Measurements from ENCODE around the gene SLC25A19. TPM values are rescaled to one million over a fixed set of nuclear protein-coding genes. Genes with fewer than 3 reads are reported as not detected.

SLC25A19 gene
- total RNA-seq, 4 donors from 2014 or later = 9.6 to 17.5 (median 15.2) TPM

GRCh38 chr17:75270966-75271232 lies 18.3 kb downstream of the SLC25A19 start, which contains the start of gene MIF4GD:
MIF4GD (minus strand) TSS chr17:75271231; CDS start chr17:75270195, 1,036 bp downstream.
- peak within 1 kb of the TSS; percentile 96 to 98 (median 97) for H3K27ac ChIP-seq (replicated peaks in 1 of 4)
- H3K27me3 ChIP-seq = peaks cover 0 to 4% (median 0%) of the 10 kb centered on the region in 4 donors
- no peak for TF ChIP-seq EP300 (IDR thresholded peaks at IDR 0.05)
- peak; percentile 49 for TF ChIP-seq POLR2A (IDR thresholded peaks at IDR 0.05; ENCODE audit: low read depth)
- TF ChIP-seq CTCF (IDR thresholded peaks at IDR 0.05) = no peak
- peak in 1 of 2 donors; percentile 49 for TF ChIP-seq POLR2AphosphoS5 (IDR thresholded peaks at IDR 0.05)
- WGBS = 1% methylated on average over 14 of the region's 39 CpGs
- intact Hi-C loops (cut with DNase I) = loop anchor here (5.0 kb wide), 1 partner anchor 136 kb away; the partner anchor contains the start of gene GRB2
- peak within 1 kb of the TSS; percentile 88 to 90 (median 90) for H3K4me3 ChIP-seq
- H3K9me3 ChIP-seq = no peaks in the 10 kb centered on the region
- peaks cover 27 to 57% (median 43%) of the 10 kb centered on the region in 4 donors for H3K4me1 ChIP-seq
- peaks cover 6 to 25% (median 15%) of the 10 kb centered on the region in 4 donors for H3K36me3 ChIP-seq
- no peak for DNase-seq (ENCODE audit: extremely low spot score)

- no peaks in the 10 kb centered on the region for H3K9me3 ChIP-seq
- H3K27me3 ChIP-seq = peaks cover 0 to 4% (median 0%) of the 10 kb centered on the region in 4 donors
- DNase-seq (ENCODE audit: extremely low spot score) = no peak
- peak overlapping the region; percentile 96 to 98 (median 97) for H3K27ac ChIP-seq (replicated peaks in 1 of 4)
- 1% methylated on average over 34 of the region's 47 CpGs for WGBS
- peaks cover 11 to 30% (median 20%) of the 10 kb centered on the region in 4 donors for H3K36me3 ChIP-seq
- intact Hi-C loops (cut with DNase I) = loop anchor here (5.0 kb wide), 1 partner anchor 137 kb away; the partner anchor contains the start of gene GRB2
- H3K4me1 ChIP-seq = peaks cover 27 to 57% (median 43%) of the 10 kb centered on the region in 4 donors
- TF ChIP-seq EP300 (IDR thresholded peaks at IDR 0.05) = no peak
- peak; percentile 34 to 39 (median 35) for TF ChIP-seq CTCF (IDR thresholded peaks at IDR 0.05)
- no peak for TF ChIP-seq POLR2A (IDR thresholded peaks at IDR 0.05; ENCODE audit: low read depth)
- peak; percentile 48 to 67 for TF ChIP-seq POLR2AphosphoS5 (IDR thresholded peaks at IDR 0.05)
- peak overlapping the region; percentile 88 to 90 (median 90) for H3K4me3 ChIP-seq
These were observed 18.8 kb downstream of the SLC25A19 start for GRCh38 chr17:75270218-75270965.

GRCh38 chr17:75269844-75270217 lies 19.4 kb downstream of the SLC25A19 start:
- DNase-seq (ENCODE audit: extremely low spot score) = no peak
- TF ChIP-seq EP300 (IDR thresholded peaks at IDR 0.05) (no peak), POLR2A (IDR thresholded peaks at IDR 0.05; ENCODE audit: low read depth) (no peak), CTCF (IDR thresholded peaks at IDR 0.05) (no peak), POLR2AphosphoS5 (IDR thresholded peaks at IDR 0.05) (no peak)
- H3K27me3 ChIP-seq = peaks cover 0 to 4% (median 0%) of the 10 kb centered on the region in 4 donors
- H3K36me3 ChIP-seq = peaks cover 17 to 36% (median 25%) of the 10 kb centered on the region in 4 donors
- H3K4me3 ChIP-seq = peak overlapping the region; percentile 88 to 90 (median 90)
- intact Hi-C loops (cut with DNase I) = loop anchor here (5.0 kb wide), 1 partner anchor 137 kb away; the partner anchor contains the start of gene GRB2
- peaks cover 27 to 57% (median 43%) of the 10 kb centered on the region in 4 donors for H3K4me1 ChIP-seq
- peak overlapping the region; percentile 96 to 98 (median 97) for H3K27ac ChIP-seq (replicated peaks in 1 of 4)
- no peaks in the 10 kb centered on the region for H3K9me3 ChIP-seq
- 21% methylated on average over 6 of the region's 6 CpGs for WGBS

- Histone ChIP-seq H3K27ac (replicated peaks in 1 of 4) (no peak overlapping the region), H3K36me3 (peaks cover 25 to 49% (median 42%) of the 10 kb centered on the region in 4 donors), H3K4me3 (no peak overlapping the region), H3K9me3 (no peaks in the 10 kb centered on the region), H3K27me3 (peaks cover 0 to 4% (median 0%) of the 10 kb centered on the region in 4 donors), H3K4me1 (peaks cover 23 to 49% (median 39%) of the 10 kb centered on the region in 4 donors)
- DNase-seq (ENCODE audit: extremely low spot score) = no peak
- 51% methylated on average over 13 of the region's 14 CpGs for WGBS
- TF ChIP-seq POLR2AphosphoS5 (IDR thresholded peaks at IDR 0.05) = no peak
- no peak for TF ChIP-seq EP300 (IDR thresholded peaks at IDR 0.05)
- no peak for TF ChIP-seq CTCF (IDR thresholded peaks at IDR 0.05)
- TF ChIP-seq POLR2A (IDR thresholded peaks at IDR 0.05; ENCODE audit: low read depth) = no peak
- intact Hi-C loops (cut with DNase I) = no loop called here
These were observed 21.6 kb downstream of the SLC25A19 start for GRCh38 chr17:75267411-75268232.
